GM12891 (cell line): ENCODE results near the gene CCDC57.
"Not testable (repeated sequence)": the region's sequence is repeated elsewhere in the genome, so short reads cannot be mapped to it uniquely, and the experiment has no call there.

Source experiments
- PAX5 ChIP-seq: IDR thresholded peaks from 2 replicates; pipeline ENCODE4 v1.6.1; 2011; ENCODE audit warnings: low read length, moderate library complexity, mild to moderate bottlenecking; ENCODE audit not compliant: insufficient read depth, severe bottlenecking
- POLR2A ChIP-seq: IDR thresholded peaks from 2 replicates; pipeline ENCODE4 v1.6.1; 2011; ENCODE audit warnings: low read depth, low read length, control low read depth
- POLR2AphosphoS5 ChIP-seq: IDR thresholded peaks from 2 replicates; pipeline ENCODE4 v1.6.1; 2011; ENCODE audit warnings: low read depth, low read length, control low read depth
- POU2F2 ChIP-seq: IDR thresholded peaks from 2 replicates; pipeline ENCODE4 v1.6.1; 2011; ENCODE audit warnings: low read depth, mild to moderate bottlenecking, control low read depth, low read length, moderate library complexity
- SPI1 ChIP-seq: IDR thresholded peaks from 2 replicates; pipeline ENCODE4 v1.6.1; 2011; ENCODE audit warnings: low read depth, low read length, control low read depth
- TAF1 ChIP-seq: IDR thresholded peaks from 2 replicates; pipeline ENCODE4 v1.6.1; 2011; ENCODE audit warnings: low read depth, low read length, control low read depth

GRCh38 chr17:82139961-82140360, 72.7 kb downstream of the CCDC57 start:
- not testable (repeated sequence) for TF ChIP-seq POLR2A, POLR2AphosphoS5, TAF1, PAX5, SPI1, POU2F2
